Measurements from ENCODE around the gene ERC1.

DNA sequence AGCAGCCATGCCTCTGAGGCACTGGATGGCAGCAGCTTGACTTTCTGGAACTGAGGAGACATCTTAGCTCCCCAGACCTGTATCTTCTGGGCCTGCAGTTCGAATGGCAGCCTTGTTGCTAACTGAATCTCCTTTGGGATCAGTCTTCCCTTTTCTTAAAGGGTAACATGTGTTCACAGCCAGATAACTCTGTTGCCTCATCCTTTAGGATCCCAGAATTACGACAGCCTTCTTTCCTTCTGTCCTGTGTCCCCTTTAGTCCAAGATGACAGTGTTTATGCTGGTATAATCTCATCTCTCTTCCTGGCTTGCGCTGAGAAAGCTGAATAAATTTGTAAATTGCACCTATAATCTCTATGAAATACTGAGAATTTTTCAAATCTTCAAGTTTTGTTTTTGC lies 9.1 kb upstream of the ERC1 start:
- TF ChIP-seq, protein P1, sequence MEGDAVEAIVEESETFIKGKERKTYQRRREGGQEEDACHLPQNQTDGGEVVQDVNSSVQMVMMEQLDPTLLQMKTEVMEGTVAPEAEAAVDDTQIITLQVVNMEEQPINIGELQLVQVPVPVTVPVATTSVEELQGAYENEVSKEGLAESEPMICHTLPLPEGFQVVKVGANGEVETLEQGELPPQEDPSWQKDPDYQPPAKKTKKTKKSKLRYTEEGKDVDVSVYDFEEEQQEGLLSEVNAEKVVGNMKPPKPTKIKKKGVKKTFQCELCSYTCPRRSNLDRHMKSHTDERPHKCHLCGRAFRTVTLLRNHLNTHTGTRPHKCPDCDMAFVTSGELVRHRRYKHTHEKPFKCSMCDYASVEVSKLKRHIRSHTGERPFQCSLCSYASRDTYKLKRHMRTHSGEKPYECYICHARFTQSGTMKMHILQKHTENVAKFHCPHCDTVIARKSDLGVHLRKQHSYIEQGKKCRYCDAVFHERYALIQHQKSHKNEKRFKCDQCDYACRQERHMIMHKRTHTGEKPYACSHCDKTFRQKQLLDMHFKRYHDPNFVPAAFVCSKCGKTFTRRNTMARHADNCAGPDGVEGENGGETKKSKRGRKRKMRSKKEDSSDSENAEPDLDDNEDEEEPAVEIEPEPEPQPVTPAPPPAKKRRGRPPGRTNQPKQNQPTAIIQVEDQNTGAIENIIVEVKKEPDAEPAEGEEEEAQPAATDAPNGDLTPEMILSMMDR (IDR thresholded peaks at IDR 0.05; ENCODE audit: poor library complexity): no peak
- no peak for TF ChIP-seq EZH2 (IDR thresholded peaks at IDR 0.05; ENCODE audit: borderline replicate concordance)
- no peak for TF ChIP-seq EZH2phosphoT487 (IDR thresholded peaks at IDR 0.05; ENCODE audit: low read depth, severe bottlenecking, unreplicated experiment)

Data from hepatocyte (in vitro differentiated cells).